Colonic mucosa (tissue), 4 donors: ENCODE data around the gene ETV6. TPM values are rescaled to one million over a fixed set of nuclear protein-coding genes. Genes with fewer than 3 reads are reported as not detected.
A peak's percentile ranks its signal among the peaks of the same experiment; 100 is the strongest.

Experiments used
- DNase-seq: peaks from one replicate; pipeline ENCODE4 v3.0.0-alpha.2; 2020
- H3K27ac ChIP-seq: fragments of 200-600 bp; one replicate; pipeline ENCODE4 v1.8.0; 2021
- H3K27me3 ChIP-seq: fragments of 200-600 bp; one replicate; pipeline ENCODE4 v1.8.0; 2021
- H3K36me3 ChIP-seq: fragments of 200-600 bp; one replicate; pipeline ENCODE4 v1.8.0; 2021
- H3K4me1 ChIP-seq: fragments of 200-600 bp; one replicate; pipeline ENCODE4 v1.8.0; 2021; ENCODE audit warnings: mild to moderate bottlenecking
- H3K4me3 ChIP-seq: fragments of 200-600 bp; one replicate; pipeline ENCODE4 v1.8.0; 2021
- H3K9ac ChIP-seq, 2 donors: one replicate each; pipeline ENCODE4 v1.7.0; 2013; ENCODE audit warnings: control low read depth in 2 of 2, low read depth in 2 of 2, low read length in 2 of 2
- H3K9me3 ChIP-seq: fragments of 200-600 bp; one replicate; pipeline ENCODE4 v1.8.0; 2021
- CTCF ChIP-seq: fragments of 200-600 bp; IDR thresholded peaks from one replicate; pipeline ENCODE4 v1.8.0; 2022; ENCODE audit warnings: antibody characterized with exemption, mild to moderate bottlenecking
- intact Hi-C: fragments of 100-400 bp; cut with DNase I; formaldehyde crosslinking; loops from one replicate; pipeline ENCODE4 v1.14.1; 2022
- total RNA-seq, 2 donors: library from RNA; stranded (reverse); fragmentation: NEBNext Ultra II Directional in 1 of 2; extraction: Animal tissue kit (Norgen Biotek cat#: 25700) in 1 of 2; gene quantifications; one replicate each; pipeline ENCODE4 v1.2.1, GENCODE V29; 2021
- donor health status: healthy.
- donor health status: DM: no; HTN: no; CAD: no.
- donor health status: DM: no; HTN: no; CAD: no.

Gene ETV6
- total RNA-seq, 2 donors from 2014 or later: 49.2 to 73.1 TPM

GRCh38 chr12:11834104-11834812 lies 184.8 kb downstream of the ETV6 start:
- no peak for TF ChIP-seq CTCF

GRCh38 chr12:11834931-11835330 lies 185.5 kb downstream of the ETV6 start:
- intact Hi-C loops: no loop called here
- H3K36me3 ChIP-seq: no peaks in the 10 kb centered on the region
- TF ChIP-seq CTCF: no peak
- peaks cover 26% of the 10 kb centered on the region for H3K4me1 ChIP-seq
- H3K27ac ChIP-seq: peak overlapping the region; percentile 7
- H3K9ac ChIP-seq: no peak overlapping the region
- H3K4me3 ChIP-seq: no peak overlapping the region
- H3K27me3 ChIP-seq: no peaks in the 10 kb centered on the region
- H3K9me3 ChIP-seq: no peaks in the 10 kb centered on the region
- DNase-seq: no peak

More at GRCh38 chr12:11834104-11834812, 184.8 kb downstream of the ETV6 start:
- Histone ChIP-seq H3K4me3 (no peak overlapping the region), H3K36me3 (no peaks in the 10 kb centered on the region), H3K27ac (peak overlapping the region; percentile 7), H3K4me1 (peaks cover 19% of the 10 kb centered on the region), H3K27me3 (no peaks in the 10 kb centered on the region), H3K9ac (no peak overlapping the region), H3K9me3 (no peaks in the 10 kb centered on the region)
- intact Hi-C loops: no loop called here
- DNase-seq: no peak

GRCh38 chr12:11836282-11837151 lies 187.0 kb downstream of the ETV6 start:
- H3K27me3 ChIP-seq: no peaks in the 10 kb centered on the region
- no peak for TF ChIP-seq CTCF
- H3K9me3 ChIP-seq: no peaks in the 10 kb centered on the region
- no peak overlapping the region for H3K4me3 ChIP-seq
- H3K4me1 ChIP-seq: peaks cover 30% of the 10 kb centered on the region
- intact Hi-C loops: no loop called here
- no peak overlapping the region for H3K9ac ChIP-seq
- H3K27ac ChIP-seq: peak overlapping the region; percentile 27
- DNase-seq: no peak
- H3K36me3 ChIP-seq: no peaks in the 10 kb centered on the region

GRCh38 chr12:11837216-11837934 lies 187.9 kb downstream of the ETV6 start:
- no peak for DNase-seq
- Histone ChIP-seq H3K4me1 (peaks cover 30% of the 10 kb centered on the region), H3K27me3 (no peaks in the 10 kb centered on the region), H3K9ac (no peak overlapping the region), H3K4me3 (no peak overlapping the region), H3K9me3 (no peaks in the 10 kb centered on the region), H3K27ac (no peak overlapping the region), H3K36me3 (no peaks in the 10 kb centered on the region)
- no peak for TF ChIP-seq CTCF
- intact Hi-C loops: no loop called here

- H3K9me3 ChIP-seq: no peaks in the 10 kb centered on the region
- no peak for TF ChIP-seq CTCF
- intact Hi-C loops: no loop called here
- H3K9ac ChIP-seq: peak overlapping the region in 1 of 2 donors; percentile 51
- no peak for DNase-seq
- peak overlapping the region; percentile 75 for H3K27ac ChIP-seq
- no peaks in the 10 kb centered on the region for H3K36me3 ChIP-seq
- no peak overlapping the region for H3K4me3 ChIP-seq
- no peaks in the 10 kb centered on the region for H3K27me3 ChIP-seq
- H3K4me1 ChIP-seq: peaks cover 24% of the 10 kb centered on the region
These were observed 188.9 kb downstream of the ETV6 start for GRCh38 chr12:11838403-11838802.
